GM12878 (cell line): Measurements from ENCODE around the gene TNFRSF8. TPM values are rescaled to one million over a fixed set of nuclear protein-coding genes. Genes with fewer than 3 reads are reported as not detected.

Source experiments
- ATAC-seq: fragments of 200-7000 bp; cut with Tn5 transposase; 3 replicates; pipeline ENCODE4 v1.9.1; 2020; ENCODE audit warnings: mild to moderate bottlenecking, moderate library complexity
- BruUV-seq: library from RNA; stranded (reverse); fragments of 400-500 nt; replicated peaks from 2 replicates; lab custom pipeline; 2021; lab: Mats Ljungman, UMichigan
- CTCF ChIA-PET: fragments of 300-600 bp; sonication (Branson Sonifier 250); formaldehyde crosslinking; extraction: SDS; loops from one replicate; lab custom pipeline; 2021; ENCODE audit warnings: inconsistent platforms; lab: Yijun Ruan, JAX
- POLR2A ChIA-PET: fragments of 350-600 bp; formaldehyde crosslinking; extraction: SDS; loops from one replicate; lab custom pipeline; 2021; ENCODE audit warnings: inconsistent platforms; lab: Charles Lee
- RAD21 ChIA-PET: fragments of 300-600 bp; sonication (Branson Sonifier 250); formaldehyde crosslinking; loops from one replicate; lab custom pipeline; 2023; ENCODE audit warnings: antibody characterized with exemption; ENCODE audit not compliant: unreplicated experiment; lab: Charles Lee
- SMC1A ChIA-PET: fragments of 300-600 bp; sonication (Branson Sonifier 250); formaldehyde crosslinking; loops from one replicate; lab custom pipeline; 2023; ENCODE audit not compliant: unreplicated experiment, uncharacterized antibody; lab: Charles Lee
- DNase-seq: peaks from one replicate; pipeline ENCODE4 v3.0.0-alpha.2; 2011; ENCODE audit warnings: low read depth, low spot score
- FAIRE-seq: peaks from 3 replicates; lab custom pipeline; 2011; peaks lifted over from hg19 to GRCh38; lab: Jason Lieb, UNC
- H2AFZ ChIP-seq: 2 replicates; pipeline ENCODE4 v1.6.0; 2011; ENCODE audit warnings: low read depth, low read length, control low read depth; ENCODE audit not compliant: control insufficient read depth
- H3K27ac ChIP-seq: 2 replicates; pipeline ENCODE4 v1.5.1; 2011; ENCODE audit warnings: control low read depth; ENCODE audit not compliant: control insufficient read depth, insufficient read depth
- H3K27me3 ChIP-seq, 2 experiments: replicated peaks in 1 of 2; 2 replicates each; pipeline versions ENCODE4 v1.6.0 to v1.6.1; 2011; ENCODE audit warnings: low read length in 1 of 2; ENCODE audit not compliant: control insufficient read depth in 2 of 2, insufficient read depth in 2 of 2
- H3K36me3 ChIP-seq, 2 experiments: 2 replicates each; pipeline ENCODE4 v1.5.1; 2011; ENCODE audit warnings: low read length in 1 of 2; ENCODE audit not compliant: control insufficient read depth in 2 of 2, insufficient read depth in 2 of 2
- H3K4me1 ChIP-seq: 2 replicates; pipeline ENCODE4 v1.6.1; 2011; ENCODE audit warnings: mild to moderate bottlenecking, low read length, moderate library complexity, mixed read lengths; ENCODE audit not compliant: control insufficient read depth, insufficient read depth
- H3K4me2 ChIP-seq: 2 replicates; pipeline ENCODE4 v1.6.0; 2011; ENCODE audit warnings: control low read depth; ENCODE audit not compliant: control insufficient read depth, insufficient read depth
- H3K4me3 ChIP-seq: fragments of 200-600 bp; sonication (generic); 2 replicates; pipeline ENCODE4 v1.5.1; 2016
- H3K79me2 ChIP-seq: 2 replicates; pipeline ENCODE4 v1.6.0; 2011; ENCODE audit warnings: low read length; ENCODE audit not compliant: control insufficient read depth, insufficient read depth
- H3K9ac ChIP-seq: 2 replicates; pipeline ENCODE4 v1.8.0; 2011; ENCODE audit warnings: low read length, control low read depth, mixed read lengths; ENCODE audit not compliant: control insufficient read depth, insufficient read depth
- H3K9me3 ChIP-seq: replicated peaks from 3 replicates; pipeline ENCODE4 v1.5.1; 2011; ENCODE audit warnings: mild to moderate bottlenecking, low read length; ENCODE audit not compliant: control insufficient read depth, insufficient read depth
- H4K20me1 ChIP-seq: 2 replicates; pipeline ENCODE4 v1.6.0; 2011; ENCODE audit not compliant: control insufficient read depth, insufficient read depth
- CBX3 ChIP-seq: fragments of 200-600 bp; sonication (generic); IDR thresholded peaks from 2 replicates; pipeline ENCODE4 v1.6.1; 2016; ENCODE audit warnings: low read depth, borderline replicate concordance
- E2F8 ChIP-seq: fragments of 450-650 bp; IDR thresholded peaks from 2 replicates; pipeline ENCODE4 v1.6.1; 2018; ENCODE audit warnings: mild to moderate bottlenecking, low read depth, moderate library complexity; ENCODE audit not compliant: partially characterized antibody
- HCFC1 ChIP-seq: fragments of 150-350 bp; IDR thresholded peaks from 2 replicates; pipeline ENCODE4 v1.6.1; 2014; ENCODE audit warnings: low read length
- IRF5 ChIP-seq: fragments of 450-650 bp; IDR thresholded peaks from 2 replicates; pipeline ENCODE4 v1.6.1; 2017; ENCODE audit warnings: borderline replicate concordance
- MAX ChIP-seq: IDR thresholded peaks from 2 replicates; pipeline ENCODE4 v1.6.1; 2012; ENCODE audit warnings: low read depth, low read length, improper control_type of control experiment
- MEF2A ChIP-seq: IDR thresholded peaks from 2 replicates; pipeline ENCODE4 v1.6.1; 2011; ENCODE audit warnings: low read depth, mild to moderate bottlenecking, low read length, moderate library complexity; ENCODE audit not compliant: insufficient read depth
- NRF1 ChIP-seq: conservative IDR thresholded peaks from 2 replicates; pipeline ENCODE4 v1.6.1; 2011; ENCODE audit warnings: mild to moderate bottlenecking, low read depth, low read length, improper control_type of control experiment
- POLR2A ChIP-seq: IDR thresholded peaks from 2 replicates; pipeline ENCODE4 v1.6.1; 2011; ENCODE audit warnings: low read depth, mild to moderate bottlenecking, low read length
- SP1 ChIP-seq: IDR thresholded peaks from one replicate; pipeline ENCODE4 v1.6.1; 2011; ENCODE audit warnings: low read depth, low read length
- USF1 ChIP-seq: IDR thresholded peaks from 2 replicates; pipeline ENCODE4 v1.6.1; 2011; ENCODE audit warnings: borderline replicate concordance, low read depth, mild to moderate bottlenecking, moderate library complexity, mixed read lengths, low read length; ENCODE audit not compliant: insufficient read depth; ENCODE audit errors: extremely low read length
- YBX1 ChIP-seq: fragments of 450-650 bp; IDR thresholded peaks from 2 replicates; pipeline ENCODE4 v1.6.1; 2016; ENCODE audit warnings: antibody characterized with exemption
- WGBS: methylation state at CpG from one replicate; pipeline ENCODE4 v1.1.6; 2016; ENCODE audit warnings: low lambda C conversion rate; ENCODE audit not compliant: insufficient replicate concordance, insufficient coverage; ENCODE audit errors: missing lambda C conversion rate; 5-methylcytosine and 5-hydroxymethylcytosine counted together
- in situ Hi-C: fragments of 300-500 bp; cut with MboI; formaldehyde crosslinking; loops from 9 replicates; pipeline ENCODE4 v1.14.3; 2018; ENCODE audit warnings: mixed read lengths
- intact Hi-C: fragments of 100-400 bp; cut with micrococcal nuclease; formaldehyde crosslinking; loops from one replicate; pipeline ENCODE4 v1.14.2; 2022; ENCODE audit not compliant: unreplicated experiment
- polyA plus RNA-seq, 11 experiments: library from polyadenylated mRNA; depleted of rRNA in 4 of 11; unstranded in 6 of 11; stranded (reverse) in 5 of 11; fragments of >200 nt; fragmentation: Nextera tagmentation in 4 of 11; fragmentation: Illumina TruSeq in 1 of 11; extraction: Ambion mirVana in 4 of 11; extraction: Trizol in 1 of 11; gene quantifications; 1 replicate in 1 of 11; 2 replicates in 10 of 11; pipeline versions ENCODE4 v1.2.1 to v1.2.3, GENCODE V29; 2011 to 2016; ENCODE audit warnings: inconsistent platforms in 2 of 11, missing spikeins in 2 of 11, low read depth in 1 of 11
- total RNA-seq, 4 experiments: library from RNA; depleted of rRNA in 3 of 4; stranded (reverse); fragments of >200 nt in 3 of 4; fragmentation: Illumina TruSeq in 1 of 4; extraction: Trizol in 1 of 4; gene quantifications; 2 replicates each; pipeline versions ENCODE4 v1.2.1 to v1.2.3, GENCODE V29; 2013 to 2021

TNFRSF8 gene
- total and polyA plus RNA-seq, 10 of the 15 experiments (the other 5 are each of a cell fraction or from before 2014, with no cell fraction given) = 9.8 to 114 (median 58.8) TPM

- RAD21 ChIA-PET = interaction anchor here (0.7 kb wide), 1 partner anchor 19 kb away, joined by 4 read pairs; no protein-coding TSS in a partner anchor
- Histone ChIP-seq H3K9ac (no peak overlapping the region), H3K4me1 (no peaks in the 10 kb centered on the region), H2AFZ (no peak overlapping the region), H3K36me3 (peaks cover 12 to 25% of the 10 kb centered on the region in 2 experiments)
- SMC1A ChIA-PET = no interaction called here
- whole genome bisulfite sequencing = 97% methylated on average over 8 of the region's 8 CpGs
- CTCF ChIA-PET = no interaction called here
- FAIRE-seq = no peak
- TF ChIP-seq IRF5 (no peak), POLR2A (0 out of 2 replicates have a peak, but pooled peaks have one; percentile 15), CBX3 (no peak), YBX1 (no peak)
- TF ChIP-seq, all 136 proteins: peak for 1
- Histone ChIP-seq H3K4me3 (no peak overlapping the region), H3K27me3 (no peaks in the 10 kb centered on the region), H4K20me1 (no peaks in the 10 kb centered on the region), H3K27ac (no peak overlapping the region), H3K4me2 (no peak overlapping the region), H3K79me2 (no peaks in the 10 kb centered on the region), H3K9me3 (no peaks in the 10 kb centered on the region)
- intact Hi-C loops (no loop called here), in situ Hi-C loops (no loop called here)
- no peak for ATAC-seq
- POLR2A ChIA-PET = no interaction called here
- DNase-seq = no peak
- TSS peak; percentile 51 for BruUV-seq
Observed at GRCh38 chr1:12132078-12132477, 69.0 kb downstream of the TNFRSF8 start.

GRCh38 chr1:12134716-12135115 lies 71.6 kb downstream of the TNFRSF8 start:
- Histone ChIP-seq H2AFZ (no peak overlapping the region), H3K4me2 (no peak overlapping the region), H3K27me3 (no peaks in the 10 kb centered on the region), H3K79me2 (no peaks in the 10 kb centered on the region), H3K9ac (no peak overlapping the region), H3K9me3 (no peaks in the 10 kb centered on the region), H3K4me3 (no peak overlapping the region), H3K36me3 (peaks cover 6 to 22% of the 10 kb centered on the region in 2 experiments), H3K27ac (no peak overlapping the region), H4K20me1 (no peaks in the 10 kb centered on the region), H3K4me1 (no peaks in the 10 kb centered on the region)
- SMC1A ChIA-PET = interaction anchor here (1.2 kb wide), 1 partner anchor 12 kb away, joined by 5 read pairs; no protein-coding TSS in a partner anchor
- DNase-seq (no peak), FAIRE-seq (no peak), ATAC-seq (no peak)
- BruUV-seq = no TSS peak
- CTCF ChIA-PET = interaction anchor here (1.1 to 1.3 kb wide), 2 partner anchors 10 to 12 kb away, joined by 4 to 9 read pairs; no protein-coding TSS in a partner anchor
- intact Hi-C loops (loop anchor here (5.0 kb wide), 1 partner anchor 38 kb away; no protein-coding TSS in a partner anchor), in situ Hi-C loops (no loop called here)
- RAD21 ChIA-PET = interaction anchor here (2.3 kb wide), 1 partner anchor 10 kb away, joined by 7 read pairs; no protein-coding TSS in a partner anchor
- WGBS = 74% methylated on average over 10 of the region's 10 CpGs
- POLR2A ChIA-PET = interaction anchor here (1.0 kb wide), 1 partner anchor 30 kb away, joined by 3 read pairs; no protein-coding TSS in a partner anchor
- TF ChIP-seq NRF1 (no peak), MAX (no peak), USF1 (no peak), MEF2A (no peak), HCFC1 (no peak), SP1 (no peak), CBX3 (no peak), E2F8 (no peak)
